ENCODE measurements around the gene MAP2K5. TPM values are rescaled to one million over a fixed set of nuclear protein-coding genes. Genes with fewer than 3 reads are reported as not detected.

The MAP2K5 gene
- total RNA-seq, 2 donors from 2014 or later: 36.2 to 37.8 TPM

- Mint-ChIP-seq H3K9me3 (peaks cover 0 to 4% of the 10 kb centered on the region in 2 donors), H3K27me3 (ENCODE audit: low read depth) (no peaks in the 10 kb centered on the region), H3K27ac (peak overlapping the region; percentile 51), H3K36me3 (ENCODE audit: insufficient read depth in 2 of 2) (peaks cover 7 to 20% of the 10 kb centered on the region in 2 donors), H3K4me3 (no peak overlapping the region), H3K4me1 (ENCODE audit: low read depth) (peaks cover 9% of the 10 kb centered on the region)
- DNase-seq: no peak
- ATAC-seq (replicated peaks in 1 of 2): no peak
These were observed 138.1 kb downstream of the MAP2K5 start for GRCh38 chr15:67680641-67681040.

GRCh38 chr15:67685008-67685599 is 142.6 kb downstream of the MAP2K5 start:
- H3K9me3 Mint-ChIP-seq: peaks cover 2 to 8% of the 10 kb centered on the region in 2 donors
- H3K36me3 Mint-ChIP-seq (ENCODE audit: insufficient read depth in 2 of 2): peaks cover 7 to 26% of the 10 kb centered on the region in 2 donors
- no peaks in the 10 kb centered on the region for H3K27me3 Mint-ChIP-seq (ENCODE audit: low read depth)
- no peak overlapping the region for H3K4me3 Mint-ChIP-seq
- ATAC-seq (replicated peaks in 1 of 2) (no peak), DNase-seq (no peak)
- no peak overlapping the region for H3K27ac Mint-ChIP-seq
- H3K4me1 Mint-ChIP-seq (ENCODE audit: low read depth): peaks cover 9% of the 10 kb centered on the region

- DNase-seq: no peak
- Mint-ChIP-seq H3K4me1 (ENCODE audit: low read depth) (peaks cover 9% of the 10 kb centered on the region), H3K27ac (no peak overlapping the region), H3K4me3 (no peak overlapping the region), H3K36me3 (ENCODE audit: insufficient read depth in 2 of 2) (peaks cover 7 to 26% of the 10 kb centered on the region in 2 donors), H3K27me3 (ENCODE audit: low read depth) (no peaks in the 10 kb centered on the region), H3K9me3 (peaks cover 2 to 8% of the 10 kb centered on the region in 2 donors)
- no peak for ATAC-seq (replicated peaks in 1 of 2)
These were observed 143.2 kb downstream of the MAP2K5 start for GRCh38 chr15:67685716-67686115.

- Mint-ChIP-seq H3K4me3 (no peak overlapping the region), H3K9me3 (peaks cover under 1% of the 10 kb centered on the region in 2 donors), H3K27me3 (ENCODE audit: low read depth) (no peaks in the 10 kb centered on the region), H3K36me3 (ENCODE audit: insufficient read depth in 2 of 2) (peaks cover under 1 to 5% of the 10 kb centered on the region in 2 donors), H3K4me1 (ENCODE audit: low read depth) (peaks cover 10% of the 10 kb centered on the region), H3K27ac (no peak overlapping the region)
- ATAC-seq (replicated peaks in 1 of 2) (peak; percentile 36 to 50), DNase-seq (no peak)
These were observed 148.4 kb downstream of the MAP2K5 start for GRCh38 chr15:67690936-67691335.

- no peak overlapping the region for H3K4me3 Mint-ChIP-seq
- H3K27ac Mint-ChIP-seq: no peak overlapping the region
- no peaks in the 10 kb centered on the region for H3K9me3 Mint-ChIP-seq
- H3K4me1 Mint-ChIP-seq (ENCODE audit: low read depth): peaks cover 10% of the 10 kb centered on the region
- H3K27me3 Mint-ChIP-seq (ENCODE audit: low read depth): no peaks in the 10 kb centered on the region
- H3K36me3 Mint-ChIP-seq (ENCODE audit: insufficient read depth in 2 of 2): peaks cover 0 to 2% of the 10 kb centered on the region in 2 donors
- ATAC-seq (replicated peaks in 1 of 2) (no peak), DNase-seq (no peak)
These were observed 148.9 kb downstream of the MAP2K5 start for GRCh38 chr15:67691450-67691849.

GRCh38 chr15:67692573-67692972 is 150.1 kb downstream of the MAP2K5 start:
- Mint-ChIP-seq H3K4me1 (ENCODE audit: low read depth) (peaks cover 10% of the 10 kb centered on the region), H3K9me3 (no peaks in the 10 kb centered on the region), H3K36me3 (ENCODE audit: insufficient read depth in 2 of 2) (no peaks in the 10 kb centered on the region), H3K27ac (no peak overlapping the region), H3K4me3 (no peak overlapping the region), H3K27me3 (ENCODE audit: low read depth) (no peaks in the 10 kb centered on the region)
- no peak for ATAC-seq (replicated peaks in 1 of 2)
- no peak for DNase-seq

- DNase-seq (no peak), ATAC-seq (replicated peaks in 1 of 2) (no peak)
- Mint-ChIP-seq H3K4me3 (no peak overlapping the region), H3K9me3 (no peaks in the 10 kb centered on the region), H3K27me3 (ENCODE audit: low read depth) (no peaks in the 10 kb centered on the region), H3K4me1 (ENCODE audit: low read depth) (peaks cover 3% of the 10 kb centered on the region), H3K27ac (no peak overlapping the region), H3K36me3 (ENCODE audit: insufficient read depth in 2 of 2) (no peaks in the 10 kb centered on the region)
These were observed 153.6 kb downstream of the MAP2K5 start for GRCh38 chr15:67696087-67696486.

GRCh38 chr15:67700023-67700422 is 157.5 kb downstream of the MAP2K5 start:
- Mint-ChIP-seq H3K4me3 (no peak overlapping the region), H3K27ac (no peak overlapping the region), H3K4me1 (ENCODE audit: low read depth) (no peaks in the 10 kb centered on the region), H3K27me3 (ENCODE audit: low read depth) (no peaks in the 10 kb centered on the region), H3K9me3 (no peaks in the 10 kb centered on the region), H3K36me3 (ENCODE audit: insufficient read depth in 2 of 2) (no peaks in the 10 kb centered on the region)
- DNase-seq (no peak), ATAC-seq (replicated peaks in 1 of 2) (no peak)

- DNase-seq (no peak), ATAC-seq (replicated peaks in 1 of 2) (no peak)
- H3K9me3 Mint-ChIP-seq: no peaks in the 10 kb centered on the region
- H3K27ac Mint-ChIP-seq: no peak overlapping the region
- H3K27me3 Mint-ChIP-seq (ENCODE audit: low read depth): no peaks in the 10 kb centered on the region
- no peaks in the 10 kb centered on the region for H3K4me1 Mint-ChIP-seq (ENCODE audit: low read depth)
- H3K36me3 Mint-ChIP-seq (ENCODE audit: insufficient read depth in 2 of 2): peaks cover 0 to 2% of the 10 kb centered on the region in 2 donors
- no peak overlapping the region for H3K4me3 Mint-ChIP-seq
These were observed 159.2 kb downstream of the MAP2K5 start for GRCh38 chr15:67701669-67702068.

GRCh38 chr15:67707520-67708283 is 165.2 kb downstream of the MAP2K5 start:
- ATAC-seq (replicated peaks in 1 of 2) (no peak), DNase-seq (no peak)
- Mint-ChIP-seq H3K27me3 (ENCODE audit: low read depth) (no peaks in the 10 kb centered on the region), H3K4me1 (ENCODE audit: low read depth) (peaks cover 9% of the 10 kb centered on the region), H3K27ac (no peak overlapping the region), H3K36me3 (ENCODE audit: insufficient read depth in 2 of 2) (peaks cover 0 to 4% of the 10 kb centered on the region in 2 donors), H3K4me3 (no peak overlapping the region), H3K9me3 (no peaks in the 10 kb centered on the region)

GRCh38 chr15:67708500-67708899 is 166.0 kb downstream of the MAP2K5 start:
- H3K27ac Mint-ChIP-seq: no peak overlapping the region
- ATAC-seq (replicated peaks in 1 of 2): no peak
- H3K4me1 Mint-ChIP-seq (ENCODE audit: low read depth): peaks cover 9% of the 10 kb centered on the region
- no peaks in the 10 kb centered on the region for H3K9me3 Mint-ChIP-seq
- no peaks in the 10 kb centered on the region for H3K27me3 Mint-ChIP-seq (ENCODE audit: low read depth)
- no peak for DNase-seq
- H3K4me3 Mint-ChIP-seq: no peak overlapping the region
- peaks cover 0 to 4% of the 10 kb centered on the region in 2 donors for H3K36me3 Mint-ChIP-seq (ENCODE audit: insufficient read depth in 2 of 2)

GRCh38 chr15:67715170-67715569 is 172.7 kb downstream of the MAP2K5 start:
- ATAC-seq (replicated peaks in 1 of 2): no peak
- H3K4me3 Mint-ChIP-seq: no peak overlapping the region
- no peaks in the 10 kb centered on the region for H3K4me1 Mint-ChIP-seq (ENCODE audit: low read depth)
- H3K27me3 Mint-ChIP-seq (ENCODE audit: low read depth): no peaks in the 10 kb centered on the region
- H3K36me3 Mint-ChIP-seq (ENCODE audit: insufficient read depth in 2 of 2): peaks cover 0 to 3% of the 10 kb centered on the region in 2 donors
- peaks cover 0 to 2% of the 10 kb centered on the region in 2 donors for H3K9me3 Mint-ChIP-seq
- no peak overlapping the region for H3K27ac Mint-ChIP-seq
- no peak for DNase-seq

GRCh38 chr15:67716171-67716570 is 173.7 kb downstream of the MAP2K5 start:
- ATAC-seq (replicated peaks in 1 of 2) (no peak), DNase-seq (no peak)
- peak overlapping the region; percentile 46 for H3K27ac Mint-ChIP-seq
- H3K9me3 Mint-ChIP-seq: peaks cover 0 to 2% of the 10 kb centered on the region in 2 donors
- H3K4me3 Mint-ChIP-seq: no peak overlapping the region
- peaks cover 0 to 3% of the 10 kb centered on the region in 2 donors for H3K36me3 Mint-ChIP-seq (ENCODE audit: insufficient read depth in 2 of 2)
- H3K4me1 Mint-ChIP-seq (ENCODE audit: low read depth): no peaks in the 10 kb centered on the region
- no peaks in the 10 kb centered on the region for H3K27me3 Mint-ChIP-seq (ENCODE audit: low read depth)

Measured in activated T-cell treated with anti-CD3 and anti-CD28 coated beads, Interleukin-2, amount 50 U/mL, for 72 hours (primary cell).